Loucy (cell line): ENCODE data around the gene PHAX.
A peak's percentile ranks its signal among the peaks of the same experiment; 100 is the strongest.

Experiments
- H2AFZ ChIP-seq: fragments of 200-600 bp; sonication (generic); 2 replicates; pipeline ENCODE4 v1.6.0; 2016; ENCODE audit warnings: antibody characterized with exemption, mild to moderate bottlenecking, low read length, moderate library complexity
- H3F3A ChIP-seq: fragments of 200-600 bp; 2 replicates; pipeline ENCODE4 v1.6.0; 2016; ENCODE audit warnings: antibody characterized with exemption, low read depth, mild to moderate bottlenecking
- H3K27me3 ChIP-seq: fragments of 200-600 bp; sonication (generic); 2 replicates; pipeline ENCODE4 v1.6.1; 2014; ENCODE audit warnings: low read length, mild to moderate bottlenecking; ENCODE audit not compliant: insufficient read depth, poor library complexity, severe bottlenecking
- H3K36me3 ChIP-seq: fragments of 200-600 bp; sonication (generic); 2 replicates; pipeline ENCODE4 v1.6.1; 2016; ENCODE audit warnings: low read length; ENCODE audit not compliant: insufficient read depth
- H3K4me1 ChIP-seq: fragments of 200-600 bp; sonication (generic); 2 replicates; pipeline ENCODE4 v1.5.1; 2014; ENCODE audit warnings: low read length, mild to moderate bottlenecking; ENCODE audit not compliant: insufficient read depth, poor library complexity, severe bottlenecking
- H3K4me2 ChIP-seq: fragments of 200-600 bp; sonication (generic); 2 replicates; pipeline ENCODE4 v1.6.0; 2014; ENCODE audit warnings: antibody characterized with exemption, low read length, low read depth, mild to moderate bottlenecking; ENCODE audit not compliant: poor library complexity, severe bottlenecking
- H3K4me3 ChIP-seq: fragments of 200-600 bp; sonication (generic); 2 replicates; pipeline ENCODE4 v1.5.1; 2014; ENCODE audit warnings: low read length, mild to moderate bottlenecking, mixed read lengths; ENCODE audit not compliant: poor library complexity, severe bottlenecking
- H3K79me2 ChIP-seq: fragments of 200-600 bp; sonication (generic); 2 replicates; pipeline ENCODE4 v1.6.1; 2014; ENCODE audit warnings: low read length; ENCODE audit not compliant: insufficient read depth
- H3K9ac ChIP-seq: fragments of 200-600 bp; sonication (generic); 2 replicates; pipeline ENCODE4 v1.6.0; 2014; ENCODE audit warnings: mild to moderate bottlenecking, low read depth, low read length, moderate library complexity; ENCODE audit not compliant: poor library complexity, severe bottlenecking
- H3K9me2 ChIP-seq: fragments of 200-600 bp; sonication (generic); replicated peaks from 2 replicates; pipeline ENCODE4 v1.6.1; 2016; ENCODE audit warnings: low read depth, low read length, mixed read lengths
- H3K9me3 ChIP-seq: fragments of 200-600 bp; sonication (generic); 2 replicates; pipeline ENCODE4 v1.6.1; 2014; ENCODE audit warnings: mild to moderate bottlenecking, antibody characterized with exemption, low read length, low read depth; ENCODE audit not compliant: insufficient read depth
- H4K20me1 ChIP-seq: fragments of 200-600 bp; sonication (generic); 2 replicates; pipeline ENCODE4 v1.6.0; 2014; ENCODE audit warnings: antibody characterized with exemption, low read length, mild to moderate bottlenecking; ENCODE audit not compliant: insufficient read depth, poor library complexity, severe bottlenecking
- CTCF ChIP-seq: fragments of 200-600 bp; sonication (generic); conservative IDR thresholded peaks from 2 replicates; pipeline ENCODE4 v1.5.1; 2014; ENCODE audit warnings: mild to moderate bottlenecking, antibody characterized with exemption, low read length
- EZH2phosphoT487 ChIP-seq: fragments of 200-600 bp; IDR thresholded peaks from 2 replicates; pipeline ENCODE4 v1.6.1; 2018; ENCODE audit warnings: antibody characterized with exemption, mild to moderate bottlenecking, moderate library complexity, borderline replicate concordance

The PHAX gene

GRCh38 chr5:126589536-126590297, 11.0 kb upstream of the PHAX start:
- TF ChIP-seq CTCF, result no peak
- TF ChIP-seq EZH2phosphoT487, result no peak
- H3K4me1 ChIP-seq, result peaks cover 5% of the 10 kb centered on the region
- H3K9ac ChIP-seq, result no peak overlapping the region
- H3K27me3 ChIP-seq, result no peaks in the 10 kb centered on the region
- no peaks in the 10 kb centered on the region for H4K20me1 ChIP-seq
- H3F3A ChIP-seq, result no peaks in the 10 kb centered on the region
- H3K4me2 ChIP-seq, result no peak overlapping the region
- H3K9me2 ChIP-seq, result no peaks in the 10 kb centered on the region
- no peaks in the 10 kb centered on the region for H3K9me3 ChIP-seq
- H3K36me3 ChIP-seq, result no peaks in the 10 kb centered on the region
- no peak overlapping the region for H2AFZ ChIP-seq
- no peak overlapping the region for H3K4me3 ChIP-seq
- H3K79me2 ChIP-seq, result 0 out of 2 replicates have a peak, but pooled peaks cover 8% of the 10 kb centered on the region

GRCh38 chr5:126591549-126591948, 9.2 kb upstream of the PHAX start:
- Histone ChIP-seq H3K9me3 (no peaks in the 10 kb centered on the region), H3K4me2 (no peak overlapping the region), H3K9me2 (no peaks in the 10 kb centered on the region), H3K4me3 (no peak overlapping the region), H3K4me1 (peaks cover 5% of the 10 kb centered on the region), H3K36me3 (no peaks in the 10 kb centered on the region), H4K20me1 (no peaks in the 10 kb centered on the region), H2AFZ (no peak overlapping the region), H3K79me2 (0 out of 2 replicates have a peak, but pooled peaks cover 8% of the 10 kb centered on the region), H3F3A (no peaks in the 10 kb centered on the region), H3K27me3 (no peaks in the 10 kb centered on the region), H3K9ac (no peak overlapping the region)
- TF ChIP-seq EZH2phosphoT487 (no peak), CTCF (no peak)

- H3K79me2 ChIP-seq, result 0 out of 2 replicates have a peak, but pooled peaks cover 8% of the 10 kb centered on the region
- no peaks in the 10 kb centered on the region for H4K20me1 ChIP-seq
- no peaks in the 10 kb centered on the region for H3F3A ChIP-seq
- H3K27me3 ChIP-seq, result no peaks in the 10 kb centered on the region
- H3K4me3 ChIP-seq, result peak within 1 kb of the TSS; percentile 74
- H3K9me2 ChIP-seq, result no peaks in the 10 kb centered on the region
- H3K36me3 ChIP-seq, result no peaks in the 10 kb centered on the region
- TF ChIP-seq EZH2phosphoT487 (no peak), CTCF (no peak)
- peak within 1 kb of the TSS; percentile 64 for H3K9ac ChIP-seq
- peak within 1 kb of the TSS; percentile 66 for H3K4me2 ChIP-seq
- no peaks in the 10 kb centered on the region for H3K9me3 ChIP-seq
- H3K4me1 ChIP-seq, result peaks cover 5% of the 10 kb centered on the region
- peak within 1 kb of the TSS; percentile 94 for H2AFZ ChIP-seq
These were observed 5.8 kb upstream of the PHAX start, which contains the start of gene ALDH7A1 for GRCh38 chr5:126594748-126595485. Gene ALDH7A1 (minus strand): TSS chr5:126595219. CDS start chr5:126595198, 21 bp downstream.
